Esophagus muscularis mucosa (tissue), 3 donors: Measurements from ENCODE around the gene SORBS1.

Source experiments
- CTCF ChIP-seq, 3 experiments: fragments of 200-600 bp in 2 of 3; fragments of 450-650 bp in 1 of 3; sonication (generic) in 2 of 3; IDR thresholded peaks; one replicate each; pipeline ENCODE4 v1.5.1; 2017 to 2019; ENCODE audit warnings: antibody characterized with exemption in 3 of 3, mild to moderate bottlenecking in 2 of 3, moderate library complexity in 1 of 3
- POLR2AphosphoS5 ChIP-seq, 2 donors: sonication (generic); formaldehyde crosslinking; IDR thresholded peaks; one replicate each; pipeline ENCODE4 v1.6.1; 2017; ENCODE audit warnings: antibody characterized with exemption in 2 of 2

DNA sequence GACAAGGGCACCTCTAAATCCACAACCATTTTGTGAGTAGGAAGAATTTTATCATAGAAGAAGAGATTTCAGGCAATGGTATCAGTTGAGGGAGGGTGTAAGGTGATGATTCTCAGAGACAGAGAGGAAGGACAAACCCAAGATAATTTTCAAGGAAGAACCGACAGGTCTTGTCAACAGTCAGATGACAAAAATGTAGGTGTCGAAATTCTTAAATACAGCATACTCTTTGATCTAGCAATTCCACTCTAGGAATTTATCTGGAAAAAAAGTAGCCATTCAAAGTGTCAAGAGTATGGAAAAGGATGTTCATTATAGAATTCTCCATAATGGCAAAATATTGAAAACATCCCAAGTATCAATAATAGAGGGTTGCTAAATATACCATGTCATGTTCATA, 256.2 kb downstream of the SORBS1 start:
- TF ChIP-seq CTCF (IDR thresholded peaks at IDR 0.05) (no peak), POLR2AphosphoS5 (IDR thresholded peaks at IDR 0.05) (no peak)
